Natural killer cell (primary cell): Measurements from ENCODE around the gene ZNF488. TPM values are rescaled to one million over a fixed set of nuclear protein-coding genes. Genes with fewer than 3 reads are reported as not detected.

Source experiments
- ATAC-seq, 3 donors: fragments of 150-1000 bp in 2 of 3; fragments of 200-7000 bp in 1 of 3; cut with Tn5 transposase; 1 replicate in 1 of 3; 2 replicates in 2 of 3; pipeline ENCODE4 v1.10.0; 2021; ENCODE audit warnings: mild to moderate bottlenecking in 2 of 3, moderate library complexity in 2 of 3
- DNase-seq, 2 donors: peaks; one replicate each; pipeline versions ENCODE4 v3.0.0 to v3.0.0-alpha.2; 2013 to 2021; ENCODE audit warnings: mixed read lengths in 1 of 2
- H3K27ac ChIP-seq: one replicate; pipeline ENCODE4 v1.5.1; 2013; ENCODE audit warnings: mild to moderate bottlenecking, low read length
- H3K27me3 ChIP-seq: one replicate; pipeline ENCODE4 v1.6.1; 2013; ENCODE audit warnings: low read length; ENCODE audit not compliant: control insufficient read depth, insufficient read depth
- H3K36me3 ChIP-seq: one replicate; pipeline ENCODE4 v1.6.1; 2013; ENCODE audit warnings: low read length; ENCODE audit not compliant: control insufficient read depth, insufficient read depth
- H3K4me1 ChIP-seq: one replicate; pipeline ENCODE4 v1.6.1; 2013; ENCODE audit warnings: low read length; ENCODE audit not compliant: control insufficient read depth, insufficient read depth
- H3K4me3 ChIP-seq: one replicate; pipeline ENCODE4 v1.5.1; 2013; ENCODE audit warnings: low read length
- H3K9me3 ChIP-seq: one replicate; pipeline ENCODE4 v1.6.1; 2013; ENCODE audit warnings: low read length; ENCODE audit not compliant: control insufficient read depth, insufficient read depth
- H3K27ac Mint-ChIP-seq, 2 donors: one replicate each; pipeline ENCODE4 v1.8.0; 2022; ENCODE audit warnings: mild to moderate bottlenecking in 2 of 2, mixed read lengths in 2 of 2, moderate library complexity in 1 of 2
- H3K27me3 Mint-ChIP-seq, 2 donors: one replicate each; pipeline ENCODE4 v1.8.0; 2022; ENCODE audit warnings: low read depth in 2 of 2, mixed read lengths in 2 of 2
- H3K36me3 Mint-ChIP-seq: one replicate; pipeline ENCODE4 v1.8.0; 2022; ENCODE audit warnings: mixed read lengths
- H3K4me1 Mint-ChIP-seq, 2 donors: one replicate each; pipeline ENCODE4 v1.8.0; 2022; ENCODE audit warnings: mixed read lengths in 2 of 2
- H3K4me3 Mint-ChIP-seq: one replicate; pipeline ENCODE4 v1.8.0; 2022; ENCODE audit warnings: mild to moderate bottlenecking, moderate library complexity, mixed read lengths
- H3K9me3 Mint-ChIP-seq, 2 donors: one replicate each; pipeline ENCODE4 v1.8.0; 2022; ENCODE audit warnings: mixed read lengths in 2 of 2
- WGBS: methylation state at CpG from one replicate; pipeline ENCODE4 v1.1.7; 2013; ENCODE audit warnings: missing lambda C conversion rate; ENCODE audit not compliant: insufficient coverage; 5-methylcytosine and 5-hydroxymethylcytosine counted together
- intact Hi-C: fragments of 100-400 bp; cut with micrococcal nuclease; formaldehyde crosslinking; loops from one replicate; pipeline ENCODE4 v1.14.2; 2022
- total RNA-seq, 4 donors: library from RNA; stranded (reverse); fragments of 120-200 nt in 1 of 4; gene quantifications; one replicate each; pipeline versions ENCODE4 v1.2.3 to v1.2.4, GENCODE V29; 2013 to 2022
- TF ChIP-seq, protein P1 (sequence below): fragments of 200-600 bp; IDR thresholded peaks from one replicate; pipeline ENCODE4 v1.8.0; 2022; ENCODE audit warnings: antibody characterized with exemption

Gene ZNF488
- total RNA-seq, 3 donors from 2014 or later (not counting 1 experiment from before 2014, with no cell fraction given): not detected

DNA sequence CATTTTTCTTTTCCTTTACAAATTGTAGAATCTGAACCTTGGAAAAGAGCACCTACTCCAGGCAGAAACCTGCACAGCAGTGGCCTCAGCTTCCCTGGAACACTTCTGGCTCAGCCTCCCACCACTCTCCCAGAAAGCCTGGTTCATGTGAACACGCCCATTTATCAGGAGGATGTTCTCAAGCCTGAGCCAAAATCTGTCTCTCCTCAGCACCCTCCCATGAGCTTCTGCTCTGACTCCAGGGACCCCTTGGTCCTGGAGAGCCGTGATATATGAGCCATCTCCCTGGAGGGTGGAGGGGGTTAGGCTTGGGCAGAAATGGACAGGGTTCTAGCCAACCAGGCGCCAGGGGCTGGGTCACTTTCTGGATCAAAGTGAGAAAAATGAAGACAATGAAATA is 51.7 kb downstream of the ZNF488 start:
- Histone ChIP-seq H3K36me3 (no peaks in the 10 kb centered on the region), H3K27me3 (no peaks in the 10 kb centered on the region), H3K27ac (no peak overlapping the region), H3K9me3 (no peaks in the 10 kb centered on the region), H3K4me1 (no peaks in the 10 kb centered on the region), H3K4me3 (no peak overlapping the region)
- H3K27me3 Mint-ChIP-seq: peaks cover 0 to 6% of the 10 kb centered on the region in 2 donors
- DNase-seq: no peak
- no peak overlapping the region for H3K4me3 Mint-ChIP-seq
- H3K27ac Mint-ChIP-seq: no peak overlapping the region
- peaks cover 0 to 2% of the 10 kb centered on the region in 2 donors for H3K9me3 Mint-ChIP-seq
- TF ChIP-seq, protein P1, sequence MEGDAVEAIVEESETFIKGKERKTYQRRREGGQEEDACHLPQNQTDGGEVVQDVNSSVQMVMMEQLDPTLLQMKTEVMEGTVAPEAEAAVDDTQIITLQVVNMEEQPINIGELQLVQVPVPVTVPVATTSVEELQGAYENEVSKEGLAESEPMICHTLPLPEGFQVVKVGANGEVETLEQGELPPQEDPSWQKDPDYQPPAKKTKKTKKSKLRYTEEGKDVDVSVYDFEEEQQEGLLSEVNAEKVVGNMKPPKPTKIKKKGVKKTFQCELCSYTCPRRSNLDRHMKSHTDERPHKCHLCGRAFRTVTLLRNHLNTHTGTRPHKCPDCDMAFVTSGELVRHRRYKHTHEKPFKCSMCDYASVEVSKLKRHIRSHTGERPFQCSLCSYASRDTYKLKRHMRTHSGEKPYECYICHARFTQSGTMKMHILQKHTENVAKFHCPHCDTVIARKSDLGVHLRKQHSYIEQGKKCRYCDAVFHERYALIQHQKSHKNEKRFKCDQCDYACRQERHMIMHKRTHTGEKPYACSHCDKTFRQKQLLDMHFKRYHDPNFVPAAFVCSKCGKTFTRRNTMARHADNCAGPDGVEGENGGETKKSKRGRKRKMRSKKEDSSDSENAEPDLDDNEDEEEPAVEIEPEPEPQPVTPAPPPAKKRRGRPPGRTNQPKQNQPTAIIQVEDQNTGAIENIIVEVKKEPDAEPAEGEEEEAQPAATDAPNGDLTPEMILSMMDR: no peak
- intact Hi-C loops: no loop called here
- 68% methylated on average over 3 of the region's 3 CpGs for WGBS
- peaks cover 0 to 12% of the 10 kb centered on the region in 2 donors for H3K4me1 Mint-ChIP-seq
- no peak for ATAC-seq
- no peaks in the 10 kb centered on the region for H3K36me3 Mint-ChIP-seq

DNA sequence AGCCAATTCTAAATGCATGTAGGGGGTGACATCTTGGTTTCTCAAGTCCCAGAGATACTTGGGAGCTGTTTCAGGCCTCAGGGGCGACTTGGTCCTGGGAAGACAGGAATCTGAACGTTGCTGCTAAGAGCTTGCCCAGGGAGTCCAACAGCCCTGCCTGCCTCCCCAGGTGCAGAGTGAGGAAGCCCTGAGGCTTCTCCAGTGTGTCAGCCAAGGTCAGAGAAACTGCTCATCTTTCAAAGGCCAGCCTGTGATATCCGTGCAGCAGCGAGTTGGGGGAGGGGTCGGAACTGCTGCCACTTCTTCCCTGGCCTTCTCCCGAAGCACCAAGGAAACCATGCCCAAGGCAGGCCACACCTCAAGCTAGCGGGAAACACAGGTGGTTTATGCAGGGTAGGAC is 52.1 kb downstream of the ZNF488 start:
- intact Hi-C loops: no loop called here
- Mint-ChIP-seq H3K9me3 (peaks cover 0 to 2% of the 10 kb centered on the region in 2 donors), H3K4me1 (peaks cover 0 to 12% of the 10 kb centered on the region in 2 donors), H3K27me3 (peaks cover 0 to 6% of the 10 kb centered on the region in 2 donors), H3K27ac (no peak overlapping the region), H3K4me3 (no peak overlapping the region), H3K36me3 (no peaks in the 10 kb centered on the region)
- ATAC-seq: no peak
- H3K4me1 ChIP-seq: no peaks in the 10 kb centered on the region
- WGBS: 82% methylated on average over 7 of the region's 7 CpGs
- TF ChIP-seq, protein P1: no peak
- DNase-seq: no peak
- H3K27ac ChIP-seq: no peak overlapping the region
- H3K9me3 ChIP-seq: no peaks in the 10 kb centered on the region
- no peaks in the 10 kb centered on the region for H3K27me3 ChIP-seq
- no peaks in the 10 kb centered on the region for H3K36me3 ChIP-seq
- no peak overlapping the region for H3K4me3 ChIP-seq

DNA sequence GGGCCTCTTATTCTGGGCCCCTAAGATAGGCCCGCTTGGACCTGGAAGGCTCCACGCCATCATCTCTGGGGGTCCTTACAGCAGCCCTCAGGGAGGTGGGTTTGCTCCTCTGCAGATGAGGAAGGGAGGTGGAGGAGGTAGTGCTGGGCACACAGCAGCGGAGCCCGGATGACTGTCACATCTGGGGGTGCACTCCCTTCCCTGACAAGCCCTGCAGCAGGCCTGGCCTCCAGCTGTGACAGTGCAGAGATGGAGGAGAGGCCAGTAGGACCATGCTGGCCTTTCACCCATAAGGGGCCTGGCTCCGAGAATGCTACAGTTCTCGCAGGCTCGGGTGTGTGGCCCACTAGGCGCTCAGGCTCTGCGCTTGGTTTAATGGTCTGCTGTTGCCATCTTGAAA is 52.6 kb downstream of the ZNF488 start:
- Mint-ChIP-seq H3K27ac (no peak overlapping the region), H3K36me3 (no peaks in the 10 kb centered on the region), H3K4me1 (peaks cover 0 to 12% of the 10 kb centered on the region in 2 donors), H3K27me3 (peaks cover 0 to 6% of the 10 kb centered on the region in 2 donors), H3K9me3 (peaks cover 0 to 2% of the 10 kb centered on the region in 2 donors), H3K4me3 (no peak overlapping the region)
- Histone ChIP-seq H3K4me3 (no peak overlapping the region), H3K36me3 (no peaks in the 10 kb centered on the region), H3K4me1 (no peaks in the 10 kb centered on the region), H3K27me3 (no peaks in the 10 kb centered on the region), H3K27ac (no peak overlapping the region), H3K9me3 (no peaks in the 10 kb centered on the region)
- intact Hi-C loops: no loop called here
- no peak for DNase-seq
- TF ChIP-seq, protein P1: no peak
- WGBS: 95% methylated on average over 9 of the region's 9 CpGs
- ATAC-seq: no peak

DNA sequence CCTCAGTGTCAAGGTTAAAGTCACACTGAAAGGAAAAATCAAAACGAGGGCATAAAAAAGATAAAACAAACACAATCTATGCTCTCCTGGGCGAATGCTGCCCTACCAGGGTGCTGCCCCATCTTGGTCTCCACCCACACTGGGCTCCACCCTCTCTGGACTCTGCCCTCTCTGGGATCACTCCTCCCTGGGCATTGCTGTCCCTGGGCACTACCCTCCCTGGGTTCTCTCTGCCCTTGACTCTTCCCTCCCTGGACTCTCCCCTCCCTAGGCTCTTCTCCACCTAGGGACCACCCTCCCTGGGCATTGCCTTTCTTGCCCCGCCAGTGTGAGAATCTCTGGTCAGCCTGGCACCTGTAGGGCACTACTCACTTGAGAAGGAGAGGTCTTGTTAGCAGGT is 53.3 kb downstream of the ZNF488 start:
- TF ChIP-seq, protein P1: no peak
- WGBS: 68% methylated on average over 3 of the region's 3 CpGs
- Histone ChIP-seq H3K27ac (no peak overlapping the region), H3K4me1 (no peaks in the 10 kb centered on the region), H3K27me3 (no peaks in the 10 kb centered on the region), H3K36me3 (no peaks in the 10 kb centered on the region), H3K4me3 (no peak overlapping the region), H3K9me3 (no peaks in the 10 kb centered on the region)
- H3K27me3 Mint-ChIP-seq: peaks cover 0 to 6% of the 10 kb centered on the region in 2 donors
- peaks cover 0 to 12% of the 10 kb centered on the region in 2 donors for H3K4me1 Mint-ChIP-seq
- DNase-seq (no peak), ATAC-seq (no peak)
- H3K9me3 Mint-ChIP-seq: peaks cover 0 to 2% of the 10 kb centered on the region in 2 donors
- no peak overlapping the region for H3K27ac Mint-ChIP-seq
- no peaks in the 10 kb centered on the region for H3K36me3 Mint-ChIP-seq
- intact Hi-C loops: no loop called here
- H3K4me3 Mint-ChIP-seq: no peak overlapping the region
